GM13977 (cell line): ENCODE measurements around the gene PTPRE.

Experiments used
- DNase-seq: peaks from one replicate; pipeline ENCODE4 v3.0.0; 2012; ENCODE audit warnings: low spot score
- in situ Hi-C: fragments of 300-500 bp; cut with MboI; formaldehyde crosslinking; loops from one replicate; pipeline ENCODE4 v1.12.0; 2022; ENCODE audit warnings: low sequenced_read_pairs, low pct_unique_long_range_greater_than_20kb, mixed read lengths, inconsistent platforms; ENCODE audit not compliant: unreplicated experiment
- TF ChIP-seq, protein P1 (sequence below): IDR thresholded peaks from 2 replicates; pipeline ENCODE4 v1.5.1; 2012; ENCODE audit warnings: mild to moderate bottlenecking, control low read depth; ENCODE audit not compliant: insufficient read depth; ENCODE audit errors: extremely low read depth, missing control alignments

Gene PTPRE

DNA sequence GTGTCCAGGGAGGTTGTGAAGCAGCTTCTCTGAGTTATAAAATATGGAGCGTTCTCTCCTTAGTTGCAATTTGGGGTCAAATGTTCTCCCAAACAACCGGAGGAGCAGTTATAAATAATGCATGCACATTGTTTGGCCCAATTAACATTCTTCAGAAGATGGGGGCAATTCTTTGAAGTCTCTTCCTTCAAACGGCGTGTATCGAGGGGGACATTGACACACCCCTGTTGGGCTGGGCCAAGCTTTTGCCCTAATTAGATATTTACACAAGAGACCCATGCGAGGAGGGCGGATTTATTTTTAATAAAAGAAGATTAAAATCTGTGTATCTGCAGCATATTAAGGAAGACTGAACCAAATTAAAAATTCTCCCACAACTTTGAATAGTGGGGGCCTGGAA lies 107.3 kb downstream of the PTPRE start:
- TF ChIP-seq, protein P1, sequence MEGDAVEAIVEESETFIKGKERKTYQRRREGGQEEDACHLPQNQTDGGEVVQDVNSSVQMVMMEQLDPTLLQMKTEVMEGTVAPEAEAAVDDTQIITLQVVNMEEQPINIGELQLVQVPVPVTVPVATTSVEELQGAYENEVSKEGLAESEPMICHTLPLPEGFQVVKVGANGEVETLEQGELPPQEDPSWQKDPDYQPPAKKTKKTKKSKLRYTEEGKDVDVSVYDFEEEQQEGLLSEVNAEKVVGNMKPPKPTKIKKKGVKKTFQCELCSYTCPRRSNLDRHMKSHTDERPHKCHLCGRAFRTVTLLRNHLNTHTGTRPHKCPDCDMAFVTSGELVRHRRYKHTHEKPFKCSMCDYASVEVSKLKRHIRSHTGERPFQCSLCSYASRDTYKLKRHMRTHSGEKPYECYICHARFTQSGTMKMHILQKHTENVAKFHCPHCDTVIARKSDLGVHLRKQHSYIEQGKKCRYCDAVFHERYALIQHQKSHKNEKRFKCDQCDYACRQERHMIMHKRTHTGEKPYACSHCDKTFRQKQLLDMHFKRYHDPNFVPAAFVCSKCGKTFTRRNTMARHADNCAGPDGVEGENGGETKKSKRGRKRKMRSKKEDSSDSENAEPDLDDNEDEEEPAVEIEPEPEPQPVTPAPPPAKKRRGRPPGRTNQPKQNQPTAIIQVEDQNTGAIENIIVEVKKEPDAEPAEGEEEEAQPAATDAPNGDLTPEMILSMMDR, result no peak
- in situ Hi-C loops, result loop anchor here (25.0 kb wide), 1 partner anchor 302 kb away; no protein-coding TSS in a partner anchor
- DNase-seq, result no peak

DNA sequence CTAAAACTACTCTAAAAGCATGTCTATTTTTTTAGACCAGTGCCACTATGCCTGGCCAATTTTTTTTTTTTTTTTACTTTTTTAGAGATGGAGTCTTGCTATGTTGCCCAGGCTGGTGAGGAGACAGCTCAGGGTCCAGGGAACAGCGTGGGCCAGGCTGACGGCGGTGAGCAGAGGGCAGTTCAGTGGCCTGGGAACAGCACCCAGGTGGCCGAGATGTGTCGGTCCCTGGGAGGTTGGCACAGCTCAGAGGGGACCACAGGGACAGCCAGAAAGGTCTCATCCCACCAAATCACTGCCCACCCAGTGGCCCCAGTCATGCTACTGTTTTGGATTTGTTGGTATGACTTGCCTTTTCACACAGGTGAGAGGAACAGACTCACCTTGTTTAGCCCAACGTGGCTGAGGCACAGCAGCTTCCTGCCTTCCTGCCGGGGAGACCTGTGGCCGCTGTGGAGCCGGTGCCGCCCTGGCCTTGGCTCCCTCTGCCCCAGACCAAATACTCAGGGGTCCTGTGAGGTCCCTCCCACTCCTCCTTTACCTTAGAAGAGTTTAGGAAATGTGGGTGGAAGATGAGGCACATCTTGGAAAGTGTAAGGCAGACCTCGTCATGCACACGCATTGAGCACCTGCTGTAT lies 109.6 kb downstream of the PTPRE start:
- TF ChIP-seq, protein P1, result no peak
- in situ Hi-C loops, result loop anchor here (25.0 kb wide), 1 partner anchor 304 kb away; no protein-coding TSS in a partner anchor
- no peak for DNase-seq

DNA sequence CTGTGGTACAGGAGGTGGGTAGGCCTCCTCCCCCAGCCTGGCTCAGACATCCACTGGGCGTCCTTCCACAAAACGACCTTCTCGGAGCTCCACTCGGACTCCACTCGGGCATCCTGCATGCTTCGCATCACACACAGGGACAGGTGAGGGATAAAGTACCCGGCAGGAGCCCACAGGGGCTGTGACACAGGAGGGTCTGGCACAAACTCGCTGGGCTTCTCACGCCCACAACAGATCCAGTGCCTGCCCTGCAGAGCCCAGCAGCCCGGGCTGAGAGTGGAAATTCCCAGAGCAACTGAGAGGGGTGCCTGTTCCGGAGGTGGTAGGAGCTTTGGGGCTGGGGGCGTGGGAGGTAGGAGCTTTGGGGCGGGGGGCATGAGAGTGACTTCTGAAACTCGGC lies 110.9 kb downstream of the PTPRE start:
- TF ChIP-seq, protein P1, result no peak
- in situ Hi-C loops, result loop anchor here (25.0 kb wide), 1 partner anchor 306 kb away; no protein-coding TSS in a partner anchor
- DNase-seq, result no peak

DNA sequence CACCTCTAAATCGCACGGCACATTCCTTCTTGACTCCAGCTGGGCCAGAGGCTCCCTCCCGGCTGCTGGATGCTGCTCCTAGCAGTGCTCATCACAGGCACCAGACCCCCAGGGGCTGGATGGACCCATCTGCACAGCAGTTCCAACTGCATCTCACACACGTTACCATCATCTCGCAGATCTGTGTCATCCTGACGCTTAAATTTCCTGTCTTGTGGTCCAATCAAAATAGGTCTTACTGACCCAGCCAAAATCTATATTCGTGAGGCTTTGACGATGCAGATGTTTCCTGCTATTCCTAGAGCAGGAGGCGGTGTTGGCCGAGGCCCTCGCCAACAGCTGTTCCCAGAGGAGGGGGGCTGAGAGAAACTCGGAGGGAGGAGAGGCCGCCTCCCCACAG lies 111.3 kb downstream of the PTPRE start:
- no peak for DNase-seq
- in situ Hi-C loops, result loop anchor here (25.0 kb wide), 1 partner anchor 306 kb away; no protein-coding TSS in a partner anchor
- TF ChIP-seq, protein P1, result no peak

DNA sequence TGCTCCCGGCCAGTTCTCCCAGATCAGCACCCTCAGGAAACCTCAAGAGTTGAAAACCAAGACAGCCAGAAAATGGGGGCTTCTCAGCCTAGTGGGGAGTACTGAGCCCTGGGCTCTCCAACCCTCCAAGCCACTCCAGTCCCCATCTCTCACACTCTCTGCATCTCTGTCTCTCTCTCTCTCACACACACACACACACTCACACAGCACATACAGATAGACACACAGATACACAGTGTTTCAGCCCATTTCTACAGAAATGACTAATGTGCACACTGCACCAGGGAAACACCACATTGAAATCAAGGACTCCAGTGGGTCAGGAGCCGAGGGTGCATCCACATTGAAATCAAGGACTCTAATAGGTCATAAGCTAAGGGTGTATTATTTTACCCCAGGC lies 111.8 kb downstream of the PTPRE start:
- TF ChIP-seq, protein P1, result no peak
- in situ Hi-C loops, result loop anchor here (25.0 kb wide), 1 partner anchor 306 kb away; no protein-coding TSS in a partner anchor
- DNase-seq, result no peak

DNA sequence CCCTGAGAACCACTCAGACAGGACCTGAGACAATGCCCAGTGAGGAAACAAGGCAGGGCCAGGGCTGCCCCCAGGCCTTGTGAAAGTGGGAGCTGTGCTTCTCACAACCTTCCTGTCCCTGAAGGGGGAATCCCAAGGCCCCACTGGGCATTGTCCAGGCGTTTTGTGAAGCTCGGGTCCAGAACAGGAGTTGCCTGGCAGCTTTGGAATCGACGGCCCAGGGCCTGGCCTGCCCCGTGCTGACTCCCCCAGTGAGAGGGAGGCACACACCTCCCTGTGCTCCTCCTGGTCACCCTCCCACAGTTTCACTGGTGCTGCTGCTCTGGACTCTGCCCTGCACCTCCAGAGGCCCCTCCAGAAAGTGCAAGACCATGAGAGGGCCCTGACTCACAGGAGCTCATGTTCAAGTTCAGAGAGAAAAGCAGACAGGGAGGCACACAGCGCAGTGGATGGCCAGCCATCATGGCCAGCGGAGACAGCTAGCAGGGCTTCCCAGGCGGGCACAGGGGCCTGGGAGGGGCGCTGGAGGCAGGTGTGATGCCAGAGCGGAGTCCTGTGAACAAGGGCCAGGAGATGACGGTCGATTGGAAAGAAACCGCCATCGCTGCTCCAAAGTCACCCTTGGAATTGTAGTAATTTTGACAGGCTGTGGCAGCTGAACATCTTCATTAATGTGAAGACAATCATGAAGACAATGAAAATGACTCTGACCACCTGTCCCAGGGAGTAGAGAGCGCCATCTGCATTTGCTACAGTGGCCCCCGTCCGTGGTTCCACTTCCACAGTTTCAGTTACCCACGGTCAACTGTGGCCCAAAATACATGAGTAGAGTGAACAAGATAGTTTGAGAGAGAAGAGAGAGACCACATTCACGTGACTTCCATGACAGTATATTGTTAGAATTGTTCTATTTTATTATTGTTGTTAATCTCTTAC lies 115.6 kb downstream of the PTPRE start:
- DNase-seq, result no peak
- TF ChIP-seq, protein P1, result no peak
- in situ Hi-C loops, result loop anchor here (25.0 kb wide), 1 partner anchor 310 kb away; no protein-coding TSS in a partner anchor
